Omental fat pad (tissue), 4 donors: ENCODE results near the gene DCLK2. TPM values are rescaled to one million over a fixed set of nuclear protein-coding genes. Genes with fewer than 3 reads are reported as not detected.

Experiments
- ATAC-seq: fragments of 150-250 bp; one replicate; pipeline ENCODE4 v1.9.1; 2016; ENCODE audit warnings: mild to moderate bottlenecking, moderate library complexity; ENCODE audit not compliant: low FRiP score
- DNase-seq: peaks from one replicate; pipeline ENCODE4 v3.0.0-alpha.2; 2019; ENCODE audit warnings: low spot score
- CTCF ChIP-seq, 3 donors: fragments of 450-650 bp; IDR thresholded peaks; one replicate each; pipeline ENCODE4 v1.5.1; 2016 to 2017; ENCODE audit warnings: antibody characterized with exemption in 3 of 3, mild to moderate bottlenecking in 3 of 3, moderate library complexity in 2 of 3
- total RNA-seq, 4 donors: library from RNA; depleted of rRNA; stranded (reverse); fragments of >200 nt; gene quantifications; one replicate each; pipeline ENCODE4 v1.1.0, GENCODE V29; 2016

DCLK2 gene
- total RNA-seq, 4 donors from 2014 or later, result 4.9 to 8.8 (median 6.7) TPM

DNA sequence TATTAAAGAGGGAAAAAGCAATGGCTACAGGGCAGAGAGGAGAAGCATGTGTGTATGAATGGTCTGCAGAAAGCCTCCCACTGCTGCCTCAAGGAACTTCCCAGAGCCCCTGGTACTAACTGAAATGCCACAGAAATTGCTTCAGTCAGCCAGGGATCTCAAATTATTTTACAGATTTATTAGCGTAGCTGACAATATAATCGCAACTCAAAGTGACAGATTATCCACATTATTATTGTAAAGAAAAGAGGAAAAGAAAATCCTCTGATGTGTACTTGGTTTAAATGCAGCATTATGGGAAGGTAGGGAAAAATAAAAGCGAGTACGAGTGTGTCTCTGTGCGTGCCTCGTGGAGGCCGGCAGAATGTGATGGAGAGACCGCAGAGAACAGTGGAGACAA, 202.7 kb downstream of the DCLK2 start:
- DNase-seq (no peak), ATAC-seq (no peak)
- no peak for TF ChIP-seq CTCF (IDR thresholded peaks at IDR 0.05)

DNA sequence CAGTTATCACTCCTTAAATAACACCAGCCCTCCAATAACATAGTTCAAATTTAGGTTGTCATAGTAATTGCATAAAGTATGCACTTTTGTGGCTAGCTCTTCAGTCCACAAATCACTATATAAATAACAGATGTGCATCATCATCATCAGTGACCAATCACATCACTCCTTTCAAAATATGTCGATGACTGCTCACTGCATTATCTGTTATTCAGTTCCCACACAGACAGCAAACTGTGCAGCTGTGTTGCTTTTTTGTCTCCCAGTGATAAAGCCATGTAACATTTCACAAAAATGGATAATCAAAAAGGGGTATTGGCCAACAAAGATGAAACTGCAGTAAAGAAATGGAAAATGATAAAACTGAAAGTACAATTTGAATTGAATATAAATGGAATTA, 205.4 kb downstream of the DCLK2 start:
- DNase-seq, result no peak
- no peak for ATAC-seq
- TF ChIP-seq CTCF (IDR thresholded peaks at IDR 0.05), result no peak

DNA sequence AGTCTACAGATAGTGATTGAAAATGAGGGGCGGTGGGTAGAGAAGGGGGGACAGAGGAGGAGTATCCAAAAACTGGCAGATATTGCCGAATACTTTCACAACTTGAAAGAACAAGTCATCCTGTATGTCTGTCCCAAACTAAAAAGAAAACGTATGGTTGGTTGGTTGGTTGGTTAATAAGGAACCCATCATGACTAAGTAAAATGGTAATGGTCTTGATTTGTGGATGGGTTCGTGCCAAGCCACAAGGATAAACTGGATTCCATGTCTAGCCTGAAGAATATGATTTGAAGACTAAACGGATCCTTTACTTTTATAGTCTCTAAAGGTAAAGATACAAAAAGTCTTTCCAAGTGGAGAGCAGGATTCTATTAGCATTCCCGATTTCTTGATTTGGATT, 208.4 kb downstream of the DCLK2 start:
- no peak for TF ChIP-seq CTCF (IDR thresholded peaks at IDR 0.05)
- ATAC-seq, result no peak
- DNase-seq, result no peak

DNA sequence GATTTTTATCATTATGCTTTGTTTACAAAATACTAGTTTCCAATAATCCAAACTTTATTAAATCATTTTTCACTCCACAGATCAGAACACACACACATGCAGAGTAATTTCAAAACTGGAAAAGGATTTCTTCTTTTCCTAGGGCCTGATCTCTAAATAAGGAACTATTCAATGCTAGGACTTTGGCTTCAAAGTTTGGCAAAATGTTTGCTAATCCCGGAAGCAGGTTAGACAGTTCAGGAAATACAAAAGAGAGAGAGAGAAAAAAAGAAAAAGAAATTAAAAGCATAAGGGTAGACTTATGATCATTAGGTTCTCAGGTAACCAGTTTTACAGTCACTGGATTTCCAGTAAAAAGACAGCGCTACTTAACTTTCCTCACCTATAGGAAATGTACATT, 211.0 kb downstream of the DCLK2 start:
- ATAC-seq, result no peak
- no peak for DNase-seq
- no peak for TF ChIP-seq CTCF (IDR thresholded peaks at IDR 0.05)

DNA sequence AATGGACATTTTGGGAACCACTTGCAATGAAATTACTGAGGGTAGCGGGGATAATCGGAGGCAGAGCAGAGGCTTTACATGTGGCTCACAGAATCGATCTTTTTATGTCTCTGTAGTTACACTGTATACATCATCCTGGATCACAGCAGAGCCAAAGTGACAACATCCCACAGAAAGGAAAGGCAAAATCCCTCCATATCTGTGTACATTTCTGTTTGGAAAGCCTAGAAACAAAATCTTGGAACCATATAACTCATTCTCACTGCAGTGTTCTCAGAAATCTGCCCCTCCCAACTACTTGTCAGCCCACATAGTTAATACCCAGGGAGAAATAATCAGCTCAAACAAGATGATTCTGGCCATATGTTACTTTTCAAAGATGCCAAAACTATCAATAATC, 211.6 kb downstream of the DCLK2 start:
- TF ChIP-seq CTCF (IDR thresholded peaks at IDR 0.05), result no peak
- no peak for ATAC-seq

GRCh38 chr4:150297861-150298474, 219.7 kb downstream of the DCLK2 start:
- ATAC-seq (no peak), DNase-seq (peak; percentile 37)
- TF ChIP-seq CTCF (IDR thresholded peaks at IDR 0.05), result no peak

More for the DNA sequence above, 211.6 kb downstream of the DCLK2 start:
- DNase-seq, result no peak

DNA sequence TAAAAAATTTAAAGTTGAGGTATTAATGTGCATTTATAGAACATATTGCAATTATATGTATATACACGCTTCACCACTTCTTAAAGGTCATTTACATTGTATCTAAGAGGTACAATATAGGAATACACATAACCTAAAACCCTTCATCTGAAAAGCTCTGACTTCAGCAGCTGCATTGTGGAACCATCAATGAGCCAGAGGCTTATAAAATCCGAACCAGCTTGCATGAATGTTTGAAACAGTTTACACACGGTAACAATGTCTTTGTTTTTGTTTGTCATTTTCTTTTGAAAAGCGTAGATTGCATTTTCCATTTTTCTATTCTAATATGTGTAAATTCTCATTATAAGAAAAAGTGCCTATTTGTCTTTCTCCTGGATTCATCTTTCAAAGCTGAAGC, 221.6 kb downstream of the DCLK2 start:
- ATAC-seq, result no peak
- DNase-seq, result no peak
- no peak for TF ChIP-seq CTCF (IDR thresholded peaks at IDR 0.05)
